ENCODE measurements around the gene FBN2.
A peak's percentile ranks its signal among the peaks of the same experiment; 100 is the strongest.

FBN2 gene

DNA sequence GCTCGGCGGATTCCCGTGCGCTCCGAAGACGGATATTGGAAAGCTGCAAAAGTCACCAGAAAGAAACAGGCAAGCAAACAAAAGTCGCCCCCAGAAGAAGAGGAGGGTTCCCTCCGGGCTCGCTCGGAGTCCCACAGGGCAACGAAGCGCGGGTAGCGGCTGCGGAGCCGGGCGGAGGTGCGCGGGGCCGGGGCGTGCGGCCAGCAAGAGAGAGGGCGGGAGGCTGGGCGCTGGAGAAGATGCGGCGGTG, at the start of gene FBN2:
FBN2 (minus strand) TSS at position 246 of the 250 bp plus-strand sequence. CDS start 642 bp downstream, outside the sequence.
- Histone ChIP-seq H3K27ac (ENCODE audit: low read depth, low read length) (peak within 1 kb of the TSS; percentile 75), H3K4me1 (ENCODE audit: control insufficient read depth, insufficient read depth, low read length) (no peaks in the 10 kb centered on the region), H3K36me3 (ENCODE audit: control insufficient read depth, insufficient read depth, low read length) (no peaks in the 10 kb centered on the region), H3K9ac (ENCODE audit: low read depth, low read length) (peak within 1 kb of the TSS; percentile 48; the same call in 1 of the 2 replicates), H3K4me3 (ENCODE audit: low read depth, low read length) (peak within 1 kb of the TSS; percentile 55), H3K27me3 (ENCODE audit: control insufficient read depth, insufficient read depth, low read length) (peaks cover 57% of the 10 kb centered on the region), H3K9me3 (ENCODE audit: control insufficient read depth, insufficient read depth, low read length) (no peaks in the 10 kb centered on the region)

GRCh38 chr5:128587275-128587674, 49.2 kb upstream of the FBN2 start:
- H3K36me3 ChIP-seq (ENCODE audit: control insufficient read depth, insufficient read depth, low read length): no peaks in the 10 kb centered on the region
- no peaks in the 10 kb centered on the region for H3K9me3 ChIP-seq (ENCODE audit: control insufficient read depth, insufficient read depth, low read length)
- no peak overlapping the region for H3K27ac ChIP-seq (ENCODE audit: low read depth, low read length)
- no peak overlapping the region for H3K4me3 ChIP-seq (ENCODE audit: low read depth, low read length)
- no peaks in the 10 kb centered on the region for H3K4me1 ChIP-seq (ENCODE audit: control insufficient read depth, insufficient read depth, low read length)
- no peaks in the 10 kb centered on the region for H3K27me3 ChIP-seq (ENCODE audit: control insufficient read depth, insufficient read depth, low read length)
- no peak overlapping the region for H3K9ac ChIP-seq (ENCODE audit: low read depth, low read length)

DNA sequence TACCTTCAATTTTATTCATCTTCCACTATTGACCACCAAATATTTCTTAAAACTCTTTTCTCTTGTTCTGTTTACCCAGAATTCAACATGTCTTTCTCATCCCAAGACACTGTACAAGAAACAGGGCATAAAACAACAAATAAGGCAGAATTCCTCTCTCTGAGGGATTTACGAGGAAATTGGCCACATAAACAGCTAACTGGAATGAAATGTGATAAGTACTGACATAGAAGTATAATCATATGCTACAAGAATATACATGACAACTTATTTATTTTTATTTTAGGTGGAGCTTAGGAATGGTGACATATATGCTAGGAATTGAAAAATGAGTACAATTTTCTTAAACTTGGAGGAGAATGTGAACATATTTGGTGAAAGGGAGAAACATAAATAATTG, 48.8 kb upstream of the FBN2 start:
- Histone ChIP-seq H3K4me1 (ENCODE audit: control insufficient read depth, insufficient read depth, low read length) (no peaks in the 10 kb centered on the region), H3K9me3 (ENCODE audit: control insufficient read depth, insufficient read depth, low read length) (no peaks in the 10 kb centered on the region)

DNA sequence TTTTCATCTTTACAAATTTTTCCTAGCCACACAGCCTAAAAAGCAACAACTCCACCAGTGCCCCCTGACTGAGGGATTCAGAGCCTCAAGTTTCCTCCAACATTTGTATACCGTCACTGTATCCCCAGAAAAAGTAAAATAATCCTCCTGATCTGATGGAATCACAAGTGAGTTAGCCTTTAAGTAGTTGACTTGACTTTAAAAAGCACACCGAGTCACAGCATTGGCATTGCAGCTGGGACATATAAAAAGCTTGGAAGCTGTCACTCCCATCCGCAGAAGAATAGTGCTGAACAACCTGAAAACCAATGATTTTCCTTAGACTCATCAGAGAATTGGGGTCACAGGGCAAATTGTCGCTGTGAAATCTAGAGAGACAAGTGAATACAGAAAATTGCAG, 41.6 kb upstream of the FBN2 start:
- H3K4me1 ChIP-seq (ENCODE audit: control insufficient read depth, insufficient read depth, low read length): no peaks in the 10 kb centered on the region
- no peaks in the 10 kb centered on the region for H3K27me3 ChIP-seq (ENCODE audit: control insufficient read depth, insufficient read depth, low read length)
- no peak overlapping the region for H3K9ac ChIP-seq (ENCODE audit: low read depth, low read length)
- no peak overlapping the region for H3K4me3 ChIP-seq (ENCODE audit: low read depth, low read length)
- H3K9me3 ChIP-seq (ENCODE audit: control insufficient read depth, insufficient read depth, low read length): no peaks in the 10 kb centered on the region
- H3K36me3 ChIP-seq (ENCODE audit: control insufficient read depth, insufficient read depth, low read length): no peaks in the 10 kb centered on the region
- no peak overlapping the region for H3K27ac ChIP-seq (ENCODE audit: low read depth, low read length)

More for the DNA sequence above, 48.8 kb upstream of the FBN2 start:
- H3K36me3 ChIP-seq (ENCODE audit: control insufficient read depth, insufficient read depth, low read length): no peaks in the 10 kb centered on the region
- no peak overlapping the region for H3K4me3 ChIP-seq (ENCODE audit: low read depth, low read length)
- no peak overlapping the region for H3K27ac ChIP-seq (ENCODE audit: low read depth, low read length)
- H3K9ac ChIP-seq (ENCODE audit: low read depth, low read length): no peak overlapping the region
- H3K27me3 ChIP-seq (ENCODE audit: control insufficient read depth, insufficient read depth, low read length): no peaks in the 10 kb centered on the region

DNA sequence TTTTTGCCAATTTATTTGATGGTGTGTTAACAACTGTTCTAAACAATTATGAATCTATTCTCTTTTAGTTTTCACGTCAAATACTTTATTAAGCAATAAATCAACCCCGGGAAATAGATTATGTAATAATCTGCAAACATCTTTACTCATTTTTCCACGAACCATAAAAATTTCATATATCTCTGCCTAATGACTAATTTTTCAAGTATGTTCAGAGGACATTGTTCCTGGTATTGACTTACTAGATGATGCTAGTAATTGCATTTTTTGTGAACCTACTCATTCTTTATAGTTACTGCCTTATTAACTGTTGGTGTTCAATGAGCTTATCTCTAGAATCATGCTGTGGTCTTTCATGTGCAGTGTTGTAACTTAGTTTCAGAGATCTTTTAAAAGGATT, 41.0 kb upstream of the FBN2 start:
- Histone ChIP-seq H3K4me1 (ENCODE audit: control insufficient read depth, insufficient read depth, low read length) (no peaks in the 10 kb centered on the region), H3K9ac (ENCODE audit: low read depth, low read length) (no peak overlapping the region), H3K27ac (ENCODE audit: low read depth, low read length) (no peak overlapping the region), H3K4me3 (ENCODE audit: low read depth, low read length) (no peak overlapping the region), H3K36me3 (ENCODE audit: control insufficient read depth, insufficient read depth, low read length) (no peaks in the 10 kb centered on the region), H3K27me3 (ENCODE audit: control insufficient read depth, insufficient read depth, low read length) (no peaks in the 10 kb centered on the region), H3K9me3 (ENCODE audit: control insufficient read depth, insufficient read depth, low read length) (no peaks in the 10 kb centered on the region)

DNA sequence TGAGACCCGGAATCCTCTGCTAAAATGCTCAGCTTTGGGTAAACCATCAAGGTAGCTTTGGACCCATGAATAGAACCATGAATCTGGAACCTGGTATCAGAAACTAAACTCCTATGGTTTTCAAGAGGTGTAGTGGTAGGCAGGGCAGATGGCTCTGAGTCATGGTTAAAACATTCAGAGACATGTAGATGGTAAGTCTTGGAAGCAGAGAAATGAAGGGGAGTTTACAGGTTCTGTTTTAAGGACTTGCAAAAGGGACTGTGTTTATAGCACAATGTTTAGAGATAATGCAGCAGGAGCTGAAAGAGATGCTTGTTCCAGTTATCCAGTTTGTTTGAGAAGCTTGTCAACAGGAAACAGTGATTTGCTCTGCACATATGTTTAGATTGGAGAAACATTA, 36.0 kb upstream of the FBN2 start:
- no peak overlapping the region for H3K27ac ChIP-seq (ENCODE audit: low read depth, low read length)
- no peaks in the 10 kb centered on the region for H3K36me3 ChIP-seq (ENCODE audit: control insufficient read depth, insufficient read depth, low read length)
- peaks cover 12% of the 10 kb centered on the region for H3K4me1 ChIP-seq (ENCODE audit: control insufficient read depth, insufficient read depth, low read length)
- H3K9me3 ChIP-seq (ENCODE audit: control insufficient read depth, insufficient read depth, low read length): no peaks in the 10 kb centered on the region
- H3K27me3 ChIP-seq (ENCODE audit: control insufficient read depth, insufficient read depth, low read length): no peaks in the 10 kb centered on the region
- no peak overlapping the region for H3K4me3 ChIP-seq (ENCODE audit: low read depth, low read length)
- no peak overlapping the region for H3K9ac ChIP-seq (ENCODE audit: low read depth, low read length)

DNA sequence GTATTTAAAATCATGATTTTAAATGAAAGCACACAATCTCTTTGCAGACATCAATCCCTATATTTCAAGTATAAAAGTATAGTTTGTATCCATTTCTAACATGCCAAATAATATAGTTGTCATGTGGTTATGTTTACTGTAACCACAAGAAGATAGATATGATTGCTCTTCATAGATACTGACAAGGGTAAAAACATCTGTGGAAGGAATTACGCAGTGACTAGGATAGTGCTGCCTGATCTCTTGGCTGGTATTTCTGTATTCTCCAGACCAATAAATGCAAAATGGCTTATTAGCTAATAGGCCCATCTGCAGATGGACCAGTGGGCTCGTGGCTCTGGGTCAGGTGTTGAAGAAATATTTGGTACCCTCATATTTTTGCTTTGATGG, 34.9 kb upstream of the FBN2 start:
- Histone ChIP-seq H3K27me3 (ENCODE audit: control insufficient read depth, insufficient read depth, low read length) (no peaks in the 10 kb centered on the region), H3K4me3 (ENCODE audit: low read depth, low read length) (no peak overlapping the region), H3K9me3 (ENCODE audit: control insufficient read depth, insufficient read depth, low read length) (no peaks in the 10 kb centered on the region), H3K27ac (ENCODE audit: low read depth, low read length) (no peak overlapping the region), H3K4me1 (ENCODE audit: control insufficient read depth, insufficient read depth, low read length) (peaks cover 12% of the 10 kb centered on the region), H3K9ac (ENCODE audit: low read depth, low read length) (no peak overlapping the region), H3K36me3 (ENCODE audit: control insufficient read depth, insufficient read depth, low read length) (no peaks in the 10 kb centered on the region)

DNA sequence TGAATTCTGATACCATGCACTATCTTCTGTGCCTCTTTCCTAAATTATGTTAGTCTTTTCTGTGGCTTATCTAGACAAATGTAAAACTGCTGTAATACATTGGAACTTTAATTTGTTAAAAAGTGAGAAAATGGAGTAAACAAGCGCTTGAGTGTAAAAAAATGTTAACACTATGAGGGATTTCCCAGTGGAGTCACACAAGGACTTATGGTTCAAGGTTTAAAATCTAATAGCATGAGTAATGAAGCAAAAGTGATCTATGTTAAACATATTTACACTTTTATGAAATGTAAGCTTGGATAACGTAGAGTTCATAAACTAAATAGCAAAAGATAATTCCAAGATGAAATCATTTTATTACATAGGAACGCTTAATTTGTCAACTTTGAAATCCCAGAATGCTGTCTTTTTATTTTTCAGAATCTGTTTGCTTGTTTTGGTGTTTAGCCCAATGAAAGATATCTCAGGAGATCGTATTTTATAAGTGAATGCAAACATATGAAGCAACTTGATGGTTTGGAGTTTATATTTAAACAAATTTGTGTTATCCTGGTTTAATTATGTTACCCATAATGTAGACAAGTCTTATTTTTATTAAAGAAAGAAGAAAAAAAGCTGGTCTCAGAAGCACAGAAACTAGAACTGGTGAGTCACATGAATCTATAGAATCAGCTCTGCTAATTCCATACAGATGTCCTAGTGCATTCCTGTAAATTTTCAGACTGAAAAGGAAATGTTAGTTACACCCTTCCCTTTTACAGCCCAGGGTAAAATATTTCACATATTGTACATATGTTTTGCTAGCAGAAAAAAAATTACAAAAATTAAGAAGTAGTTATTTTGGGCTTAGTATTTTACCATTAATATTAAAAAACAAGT, 34.2 kb upstream of the FBN2 start:
- H3K4me1 ChIP-seq (ENCODE audit: control insufficient read depth, insufficient read depth, low read length): peaks cover 12% of the 10 kb centered on the region
- no peak overlapping the region for H3K9ac ChIP-seq (ENCODE audit: low read depth, low read length)
- H3K27ac ChIP-seq (ENCODE audit: low read depth, low read length): no peak overlapping the region
- no peak overlapping the region for H3K4me3 ChIP-seq (ENCODE audit: low read depth, low read length)
- H3K36me3 ChIP-seq (ENCODE audit: control insufficient read depth, insufficient read depth, low read length): no peaks in the 10 kb centered on the region
- no peaks in the 10 kb centered on the region for H3K9me3 ChIP-seq (ENCODE audit: control insufficient read depth, insufficient read depth, low read length)
- H3K27me3 ChIP-seq (ENCODE audit: control insufficient read depth, insufficient read depth, low read length): no peaks in the 10 kb centered on the region

DNA sequence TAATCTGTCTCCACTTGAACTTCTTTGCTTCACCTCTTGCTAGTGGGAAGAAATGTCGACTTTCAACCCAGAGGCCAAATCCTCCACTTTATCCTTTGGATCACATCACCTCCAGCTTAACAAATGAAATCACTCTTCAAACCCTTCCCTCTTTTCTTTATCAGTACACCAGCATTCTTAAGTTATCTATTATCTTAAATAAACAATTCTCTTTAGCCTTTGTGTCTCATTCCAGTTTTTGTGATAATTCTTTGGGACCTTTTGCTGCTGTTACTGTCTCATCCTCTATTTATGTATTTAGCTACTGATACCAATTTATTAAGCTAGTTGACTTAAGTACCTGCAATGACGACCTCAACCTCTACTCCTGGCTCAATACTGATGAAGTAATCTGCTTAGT, 28.1 kb upstream of the FBN2 start:
- Histone ChIP-seq H3K4me3 (ENCODE audit: low read depth, low read length) (no peak overlapping the region), H3K9me3 (ENCODE audit: control insufficient read depth, insufficient read depth, low read length) (no peaks in the 10 kb centered on the region), H3K27me3 (ENCODE audit: control insufficient read depth, insufficient read depth, low read length) (no peaks in the 10 kb centered on the region), H3K9ac (ENCODE audit: low read depth, low read length) (no peak overlapping the region), H3K4me1 (ENCODE audit: control insufficient read depth, insufficient read depth, low read length) (peaks cover 12% of the 10 kb centered on the region), H3K27ac (ENCODE audit: low read depth, low read length) (no peak overlapping the region), H3K36me3 (ENCODE audit: control insufficient read depth, insufficient read depth, low read length) (no peaks in the 10 kb centered on the region)

- Histone ChIP-seq H3K4me3 (ENCODE audit: low read depth, low read length) (no peak overlapping the region), H3K9ac (ENCODE audit: low read depth, low read length) (no peak overlapping the region), H3K27me3 (ENCODE audit: control insufficient read depth, insufficient read depth, low read length) (no peaks in the 10 kb centered on the region), H3K4me1 (ENCODE audit: control insufficient read depth, insufficient read depth, low read length) (peaks cover 8% of the 10 kb centered on the region; the same call in 1 of the 2 replicates), H3K9me3 (ENCODE audit: control insufficient read depth, insufficient read depth, low read length) (no peaks in the 10 kb centered on the region), H3K27ac (ENCODE audit: low read depth, low read length) (no peak overlapping the region), H3K36me3 (ENCODE audit: control insufficient read depth, insufficient read depth, low read length) (no peaks in the 10 kb centered on the region)
These were observed 21.6 kb upstream of the FBN2 start for GRCh38 chr5:128559300-128560297.

DNA sequence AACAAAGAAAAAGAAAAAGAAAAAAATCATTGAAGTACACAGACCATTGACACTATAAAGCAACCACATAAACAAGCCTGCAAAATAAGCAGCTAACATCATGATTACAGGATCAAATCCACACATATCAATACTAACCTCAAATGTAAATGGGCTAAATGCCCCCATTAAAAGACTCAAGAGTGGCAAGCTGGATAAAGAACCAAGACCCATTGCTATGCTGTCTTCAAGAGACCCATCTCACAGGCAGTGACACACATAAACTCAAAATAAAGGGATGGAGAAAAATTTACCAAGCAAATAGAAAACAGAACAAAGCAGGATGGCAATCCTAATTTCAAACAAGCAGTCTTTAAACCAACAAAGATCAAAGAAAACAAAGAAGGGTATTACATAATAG, 15.7 kb upstream of the FBN2 start:
- H3K9me3 ChIP-seq (ENCODE audit: control insufficient read depth, insufficient read depth, low read length): no peaks in the 10 kb centered on the region; the same call in 1 of the 2 replicates
- H3K4me1 ChIP-seq (ENCODE audit: control insufficient read depth, insufficient read depth, low read length): no peaks in the 10 kb centered on the region
- no peak overlapping the region for H3K27ac ChIP-seq (ENCODE audit: low read depth, low read length)
- H3K9ac ChIP-seq (ENCODE audit: low read depth, low read length): no peak overlapping the region
- no peaks in the 10 kb centered on the region for H3K36me3 ChIP-seq (ENCODE audit: control insufficient read depth, insufficient read depth, low read length)
- no peak overlapping the region for H3K4me3 ChIP-seq (ENCODE audit: low read depth, low read length)
- H3K27me3 ChIP-seq (ENCODE audit: control insufficient read depth, insufficient read depth, low read length): no peaks in the 10 kb centered on the region

All from HUES48 (cell line).